Breast epithelium (tissue), 3 donors: ENCODE results near the gene IGF1R.

ENCODE experiments used
- POLR2A ChIP-seq: fragments of 450-650 bp; IDR thresholded peaks from one replicate; pipeline ENCODE4 v1.6.1; 2016; ENCODE audit warnings: antibody characterized with exemption, mild to moderate bottlenecking, moderate library complexity
- POLR2AphosphoS5 ChIP-seq, 3 donors: sonication (generic); formaldehyde crosslinking; IDR thresholded peaks; one replicate each; pipeline ENCODE4 v1.6.1; 2017; ENCODE audit warnings: antibody characterized with exemption in 3 of 3
- TF ChIP-seq, protein P1 (sequence below), 3 donors: fragments of 450-650 bp; IDR thresholded peaks; one replicate each; pipeline ENCODE4 v1.5.1; 2016 to 2017; ENCODE audit warnings: antibody characterized with exemption in 3 of 3, mild to moderate bottlenecking in 3 of 3, moderate library complexity in 3 of 3

DNA sequence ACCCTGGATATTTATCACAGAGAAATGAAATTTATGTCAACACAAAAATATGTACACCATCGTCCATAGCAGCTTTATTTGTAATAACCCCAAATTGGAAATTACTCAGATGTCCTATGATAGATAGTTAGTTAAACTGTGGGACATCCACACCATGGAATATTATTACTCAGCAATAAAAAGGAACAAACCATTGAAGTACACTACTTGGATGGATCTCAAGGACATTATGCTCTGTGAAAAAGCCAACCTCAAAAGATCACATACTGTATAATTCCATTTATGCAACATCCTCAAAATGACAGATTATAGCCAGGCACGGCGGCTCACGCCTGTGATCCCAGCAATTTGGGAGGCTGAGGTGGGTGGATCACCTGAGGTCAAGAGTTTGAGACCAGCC lies 246.0 kb downstream of the IGF1R start:
- TF ChIP-seq, protein P1, sequence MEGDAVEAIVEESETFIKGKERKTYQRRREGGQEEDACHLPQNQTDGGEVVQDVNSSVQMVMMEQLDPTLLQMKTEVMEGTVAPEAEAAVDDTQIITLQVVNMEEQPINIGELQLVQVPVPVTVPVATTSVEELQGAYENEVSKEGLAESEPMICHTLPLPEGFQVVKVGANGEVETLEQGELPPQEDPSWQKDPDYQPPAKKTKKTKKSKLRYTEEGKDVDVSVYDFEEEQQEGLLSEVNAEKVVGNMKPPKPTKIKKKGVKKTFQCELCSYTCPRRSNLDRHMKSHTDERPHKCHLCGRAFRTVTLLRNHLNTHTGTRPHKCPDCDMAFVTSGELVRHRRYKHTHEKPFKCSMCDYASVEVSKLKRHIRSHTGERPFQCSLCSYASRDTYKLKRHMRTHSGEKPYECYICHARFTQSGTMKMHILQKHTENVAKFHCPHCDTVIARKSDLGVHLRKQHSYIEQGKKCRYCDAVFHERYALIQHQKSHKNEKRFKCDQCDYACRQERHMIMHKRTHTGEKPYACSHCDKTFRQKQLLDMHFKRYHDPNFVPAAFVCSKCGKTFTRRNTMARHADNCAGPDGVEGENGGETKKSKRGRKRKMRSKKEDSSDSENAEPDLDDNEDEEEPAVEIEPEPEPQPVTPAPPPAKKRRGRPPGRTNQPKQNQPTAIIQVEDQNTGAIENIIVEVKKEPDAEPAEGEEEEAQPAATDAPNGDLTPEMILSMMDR (IDR thresholded peaks at IDR 0.05): no peak
- TF ChIP-seq POLR2A (no peak), POLR2AphosphoS5 (IDR thresholded peaks at IDR 0.05) (no peak)
